ENCODE results near the gene LRRC8E.
A peak's percentile ranks its signal among the peaks of the same experiment; 100 is the strongest.
"Not testable (repeated sequence)": the region's sequence is repeated elsewhere in the genome, so short reads cannot be mapped to it uniquely, and the experiment has no call there.

Gene LRRC8E

GRCh38 chr19:7855426-7856108, 32.7 kb upstream of the LRRC8E start:
- DNase-seq (ENCODE audit: low read depth), result no peak

GRCh38 chr19:7856109-7856591, 32.2 kb upstream of the LRRC8E start:
- no peak for DNase-seq (ENCODE audit: low read depth)

GRCh38 chr19:7856679-7857663, 31.3 kb upstream of the LRRC8E start:
- DNase-seq (ENCODE audit: low read depth), result no peak

- DNase-seq (ENCODE audit: low read depth), result no peak
These were observed 30.6 kb upstream of the LRRC8E start for GRCh38 chr19:7857727-7858108.

GRCh38 chr19:7858109-7858770, 30.1 kb upstream of the LRRC8E start:
- DNase-seq (ENCODE audit: low read depth), result no peak

GRCh38 chr19:7859087-7859486, 29.2 kb upstream of the LRRC8E start:
- not testable (repeated sequence) for DNase-seq (ENCODE audit: low read depth)

- DNase-seq (ENCODE audit: low read depth), result no peak
These were observed 28.2 kb upstream of the LRRC8E start for GRCh38 chr19:7859831-7860713.

GRCh38 chr19:7860714-7861618, 27.3 kb upstream of the LRRC8E start:
- no peak for DNase-seq (ENCODE audit: low read depth)

- no peak for DNase-seq (ENCODE audit: low read depth)
These were observed 26.5 kb upstream of the LRRC8E start for GRCh38 chr19:7861619-7862412.

GRCh38 chr19:7862413-7862951, 25.8 kb upstream of the LRRC8E start:
- peak; percentile 61 for DNase-seq (ENCODE audit: low read depth)

GRCh38 chr19:7863157-7863970, 24.9 kb upstream of the LRRC8E start:
- DNase-seq (ENCODE audit: low read depth), result no peak

- no peak for DNase-seq (ENCODE audit: low read depth)
These were observed 24.2 kb upstream of the LRRC8E start for GRCh38 chr19:7863971-7864689.

- no peak for DNase-seq (ENCODE audit: low read depth)
These were observed 23.6 kb upstream of the LRRC8E start for GRCh38 chr19:7864690-7865074.

- DNase-seq (ENCODE audit: low read depth), result no peak
These were observed 22.9 kb upstream of the LRRC8E start for GRCh38 chr19:7865262-7865911.

- DNase-seq (ENCODE audit: low read depth), result no peak
These were observed 21.8 kb upstream of the LRRC8E start for GRCh38 chr19:7866399-7867091.

- no peak for DNase-seq (ENCODE audit: low read depth)
These were observed 21.0 kb upstream of the LRRC8E start for GRCh38 chr19:7867092-7867844.

Measured in stimulated activated CD8-positive, alpha-beta memory T cell treated with anti-CD3 and anti-CD28 coated beads, Interleukin-4, amount 100 ng/mL, for 24 hours (primary cell).